ENCODE results near the gene TEF. TPM values are rescaled to one million over a fixed set of nuclear protein-coding genes. Genes with fewer than 3 reads are reported as not detected.

TEF gene
- total RNA-seq, 1 experiment from 2014 or later = 12.0 TPM

DNA sequence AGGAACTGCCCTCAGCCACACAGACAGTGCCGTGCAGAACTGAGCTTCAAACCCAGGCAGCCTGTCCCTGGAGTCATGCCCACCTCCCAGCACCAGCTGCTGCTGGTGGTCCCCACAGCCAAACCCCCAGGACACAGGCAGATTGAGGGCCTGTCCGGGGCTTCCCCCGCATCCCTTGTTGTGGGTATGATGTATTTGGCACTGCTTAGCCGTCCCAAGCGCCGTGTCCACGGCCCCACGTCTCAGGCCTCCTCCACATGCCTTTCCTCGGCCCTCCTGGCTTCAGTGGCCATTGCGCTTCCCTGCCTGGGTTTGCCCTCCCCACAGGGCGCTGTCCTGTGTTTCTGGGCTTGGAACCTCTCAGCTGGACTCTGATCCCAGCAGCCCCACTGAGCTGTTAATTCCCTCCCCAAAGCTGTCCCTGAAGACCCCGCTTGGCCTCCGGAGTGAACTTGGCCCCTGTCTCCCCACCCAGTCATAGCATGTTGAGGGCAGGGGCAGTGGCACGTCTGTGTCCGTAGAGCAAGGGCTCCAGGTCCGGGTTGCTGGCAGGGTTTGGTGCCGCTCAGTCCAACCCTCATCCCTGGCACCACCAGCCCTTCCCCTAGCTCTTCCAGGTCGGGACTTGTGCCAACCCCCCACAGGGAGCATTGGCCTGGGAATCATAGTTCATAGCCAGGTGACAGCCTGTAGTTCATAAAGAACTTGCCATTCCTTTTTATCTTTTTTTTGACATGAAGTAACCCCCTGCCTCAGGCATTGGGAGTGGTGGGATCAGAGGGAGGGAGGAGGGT lies 34.5 kb upstream of the TEF start (continued):
- TF ChIP-seq, protein P1, sequence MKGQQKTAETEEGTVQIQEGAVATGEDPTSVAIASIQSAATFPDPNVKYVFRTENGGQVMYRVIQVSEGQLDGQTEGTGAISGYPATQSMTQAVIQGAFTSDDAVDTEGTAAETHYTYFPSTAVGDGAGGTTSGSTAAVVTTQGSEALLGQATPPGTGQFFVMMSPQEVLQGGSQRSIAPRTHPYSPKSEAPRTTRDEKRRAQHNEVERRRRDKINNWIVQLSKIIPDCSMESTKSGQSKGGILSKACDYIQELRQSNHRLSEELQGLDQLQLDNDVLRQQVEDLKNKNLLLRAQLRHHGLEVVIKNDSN (CRISPR knock-in tag; IDR thresholded peaks at IDR 0.05) = no peak
- no peak for TF ChIP-seq CREB1 (CRISPR knock-in tag; IDR thresholded peaks at IDR 0.05)

DNA sequence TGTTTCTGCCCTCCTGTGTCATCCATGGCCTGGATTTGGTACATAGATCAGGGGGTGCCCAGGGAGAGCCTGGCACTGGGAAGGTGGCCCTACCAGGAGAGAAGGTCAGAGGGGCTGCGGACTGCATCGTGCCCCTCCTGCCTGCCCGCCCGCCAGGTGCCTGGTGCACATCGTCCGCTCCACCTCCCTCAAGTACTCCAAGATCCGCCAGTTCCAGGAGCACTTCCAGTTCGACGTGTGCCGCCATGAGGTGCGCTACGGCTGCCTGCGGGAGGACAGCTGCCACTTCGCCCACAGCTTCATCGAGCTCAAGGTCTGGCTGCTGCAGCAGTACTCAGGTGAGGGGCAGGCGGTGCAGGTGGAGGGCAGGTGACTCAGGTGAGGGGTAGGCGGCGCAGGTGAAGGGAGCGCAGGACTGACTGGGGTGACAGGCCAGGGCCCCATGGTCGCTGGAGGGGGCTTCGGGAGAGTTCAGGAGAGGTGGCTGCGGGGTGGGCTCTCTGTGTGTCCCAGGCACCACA lies 32.7 kb upstream of the TEF start:
- H3K4me1 Mint-ChIP-seq = no peaks in the 10 kb centered on the region
- POLR2A ChIA-PET = no interaction called here
- H3K27ac Mint-ChIP-seq = no peak overlapping the region
- H3K4me3 Mint-ChIP-seq = no peak overlapping the region
- no peaks in the 10 kb centered on the region for H3K9me3 Mint-ChIP-seq
- CTCF ChIA-PET = no interaction called here
- ATAC-seq (no peak), DNase-seq (ENCODE audit: low spot score) (no peak)
- no peaks in the 10 kb centered on the region for H3K27me3 Mint-ChIP-seq (ENCODE audit: low read depth)
- peaks cover 44% of the 10 kb centered on the region for H3K36me3 Mint-ChIP-seq
- no peak for TF ChIP-seq ZNF416 (CRISPR knock-in tag; IDR thresholded peaks at IDR 0.05)
- TF ChIP-seq TEAD1 (CRISPR knock-in tag; IDR thresholded peaks at IDR 0.05) = no peak

DNA sequence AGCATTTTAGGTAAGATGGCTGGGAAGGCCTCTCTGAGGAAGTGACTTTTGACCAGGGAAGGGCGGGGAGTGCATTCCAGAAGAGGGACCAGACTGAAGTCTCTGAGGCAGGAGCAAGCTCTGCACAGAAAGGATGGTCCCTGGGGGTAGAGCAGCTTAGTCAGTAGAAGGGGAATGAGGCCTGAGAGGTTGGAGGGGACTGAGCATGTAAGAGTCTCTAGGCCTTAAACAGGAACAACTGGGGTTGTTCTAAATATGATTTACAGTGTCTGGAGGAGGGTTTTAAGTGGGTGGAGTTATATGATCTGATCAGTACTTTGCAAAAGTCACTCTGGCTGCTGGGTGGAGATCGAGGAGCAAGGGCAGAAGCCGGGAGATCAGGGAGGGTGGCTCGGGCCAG lies 31.7 kb upstream of the TEF start:
- no peak for TF ChIP-seq FOXP1 (CRISPR knock-in tag; IDR thresholded peaks at IDR 0.05; ENCODE audit: borderline replicate concordance)
- TF ChIP-seq, protein P2, sequence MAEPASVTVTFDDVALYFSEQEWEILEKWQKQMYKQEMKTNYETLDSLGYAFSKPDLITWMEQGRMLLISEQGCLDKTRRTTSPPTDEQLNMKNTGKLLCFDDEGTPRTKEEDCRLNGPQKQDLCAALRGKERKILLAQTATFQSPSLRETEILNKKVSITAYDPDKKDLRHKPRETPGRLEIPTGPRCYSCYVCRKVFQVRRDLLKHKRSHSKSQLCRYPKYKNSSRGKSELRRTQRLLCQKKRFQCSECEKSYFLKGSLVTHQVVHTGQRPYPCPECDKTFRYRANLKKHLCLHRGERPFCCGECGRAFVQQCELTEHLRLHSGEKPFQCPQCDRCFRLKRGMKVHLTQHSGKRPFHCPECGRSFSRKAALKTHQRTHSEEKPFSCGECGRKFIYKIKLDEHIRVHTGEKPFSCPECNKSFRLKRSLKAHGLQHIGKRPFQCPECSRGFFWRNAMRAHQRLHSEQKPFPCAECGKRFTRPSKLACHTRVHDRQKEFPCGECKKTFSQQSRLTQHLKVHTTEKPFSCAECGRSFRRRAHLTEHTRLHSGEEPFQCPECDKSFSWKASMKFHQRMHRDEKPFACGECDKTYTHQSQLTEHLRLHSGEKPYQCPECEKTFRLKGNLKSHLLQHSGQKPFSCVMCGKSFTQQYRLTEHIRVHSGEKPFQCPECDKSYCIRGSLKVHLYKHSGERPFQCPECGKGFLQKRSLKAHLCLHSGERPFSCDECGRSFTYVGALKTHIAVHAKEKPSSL (CRISPR knock-in tag; conservative IDR thresholded peaks at IDR 0.05) = no peak
- no peak for TF ChIP-seq NFE2L1 (CRISPR knock-in tag; IDR thresholded peaks at IDR 0.05)
- H3K4me1 Mint-ChIP-seq = no peaks in the 10 kb centered on the region
- ChIA-PET POLR2A (no interaction called here), CTCF (interaction anchor here (1.1 kb wide), 1 partner anchor 104 kb away, joined by 3 read pairs; no protein-coding TSS in a partner anchor)
- no peak overlapping the region for H3K4me3 Mint-ChIP-seq
- peaks cover 40% of the 10 kb centered on the region for H3K36me3 Mint-ChIP-seq
- no peaks in the 10 kb centered on the region for H3K27me3 Mint-ChIP-seq (ENCODE audit: low read depth)
- ATAC-seq = no peak
- no peak for DNase-seq (ENCODE audit: low spot score)
- no peaks in the 10 kb centered on the region for H3K9me3 Mint-ChIP-seq
- H3K27ac Mint-ChIP-seq = no peak overlapping the region

DNA sequence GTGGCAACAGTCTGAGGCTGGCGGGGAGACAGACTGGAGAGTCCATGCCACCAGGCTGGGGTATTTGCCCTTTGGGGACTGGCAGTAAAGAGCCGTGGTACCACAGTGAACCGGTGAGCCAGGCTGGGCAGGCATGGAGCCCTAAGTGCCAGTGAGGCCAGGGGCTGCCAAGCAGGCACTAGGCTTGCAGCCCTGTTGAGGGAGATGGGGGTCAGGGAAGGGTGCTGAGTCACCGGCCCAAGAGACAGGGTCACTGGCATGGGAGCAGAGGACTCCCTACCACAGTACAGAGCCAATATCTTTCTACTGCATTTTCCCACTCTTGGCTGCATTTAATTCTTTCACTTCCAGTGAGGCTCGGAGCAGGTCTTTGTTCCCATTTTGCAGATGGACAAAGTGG lies 30.7 kb upstream of the TEF start:
- H3K4me1 Mint-ChIP-seq = no peaks in the 10 kb centered on the region
- no peak overlapping the region for H3K4me3 Mint-ChIP-seq
- ChIA-PET CTCF (no interaction called here), POLR2A (no interaction called here)
- ATAC-seq (no peak), DNase-seq (ENCODE audit: low spot score) (no peak)
- H3K36me3 Mint-ChIP-seq = peaks cover 40% of the 10 kb centered on the region
- TF ChIP-seq GABPB1 (CRISPR knock-in tag; IDR thresholded peaks at IDR 0.05) (no peak), JUN (CRISPR knock-in tag; IDR thresholded peaks at IDR 0.05) (no peak), NR2C2 (CRISPR knock-in tag; IDR thresholded peaks at IDR 0.05) (no peak), HMGA2 (CRISPR knock-in tag; IDR thresholded peaks at IDR 0.05) (no peak), ZNF263 (CRISPR knock-in tag; IDR thresholded peaks at IDR 0.05; ENCODE audit: low read depth) (no peak)
- TF ChIP-seq, protein P3, sequence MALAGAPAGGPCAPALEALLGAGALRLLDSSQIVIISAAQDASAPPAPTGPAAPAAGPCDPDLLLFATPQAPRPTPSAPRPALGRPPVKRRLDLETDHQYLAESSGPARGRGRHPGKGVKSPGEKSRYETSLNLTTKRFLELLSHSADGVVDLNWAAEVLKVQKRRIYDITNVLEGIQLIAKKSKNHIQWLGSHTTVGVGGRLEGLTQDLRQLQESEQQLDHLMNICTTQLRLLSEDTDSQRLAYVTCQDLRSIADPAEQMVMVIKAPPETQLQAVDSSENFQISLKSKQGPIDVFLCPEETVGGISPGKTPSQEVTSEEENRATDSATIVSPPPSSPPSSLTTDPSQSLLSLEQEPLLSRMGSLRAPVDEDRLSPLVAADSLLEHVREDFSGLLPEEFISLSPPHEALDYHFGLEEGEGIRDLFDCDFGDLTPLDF (CRISPR knock-in tag; IDR thresholded peaks at IDR 0.05) = no peak
- TF ChIP-seq, protein P4, sequence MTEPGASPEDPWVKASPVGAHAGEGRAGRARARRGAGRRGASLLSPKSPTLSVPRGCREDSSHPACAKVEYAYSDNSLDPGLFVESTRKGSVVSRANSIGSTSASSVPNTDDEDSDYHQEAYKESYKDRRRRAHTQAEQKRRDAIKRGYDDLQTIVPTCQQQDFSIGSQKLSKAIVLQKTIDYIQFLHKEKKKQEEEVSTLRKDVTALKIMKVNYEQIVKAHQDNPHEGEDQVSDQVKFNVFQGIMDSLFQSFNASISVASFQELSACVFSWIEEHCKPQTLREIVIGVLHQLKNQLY (CRISPR knock-in tag; IDR thresholded peaks at IDR 0.05) = no peak
- H3K27ac Mint-ChIP-seq = no peak overlapping the region
- H3K27me3 Mint-ChIP-seq (ENCODE audit: low read depth) = no peaks in the 10 kb centered on the region
- no peaks in the 10 kb centered on the region for H3K9me3 Mint-ChIP-seq

Data from WTC11 (cell line).